Mesodermal cell (in vitro differentiated cells): Measurements from ENCODE around the gene LRIG3.

ENCODE experiments used
- H3K27ac ChIP-seq: 2 replicates; pipeline ENCODE4 v1.7.0; 2013; ENCODE audit warnings: mild to moderate bottlenecking, low read depth, low read length, moderate library complexity; ENCODE audit not compliant: severe bottlenecking
- H3K36me3 ChIP-seq: 2 replicates; pipeline ENCODE4 v1.7.1; 2013; ENCODE audit warnings: mild to moderate bottlenecking, low read length, moderate library complexity; ENCODE audit not compliant: control insufficient read depth, insufficient read depth
- H3K4me1 ChIP-seq: one replicate; pipeline ENCODE4 v1.7.1; 2013; ENCODE audit warnings: mild to moderate bottlenecking, low read length; ENCODE audit not compliant: insufficient read depth, control insufficient read depth, poor library complexity, severe bottlenecking
- H3K4me3 ChIP-seq: 2 replicates; pipeline ENCODE4 v1.7.0; 2013; ENCODE audit warnings: low read length, control low read depth, mild to moderate bottlenecking; ENCODE audit not compliant: insufficient read depth, poor library complexity, severe bottlenecking; ENCODE audit errors: extremely low read depth
- H3K9me3 ChIP-seq: 2 replicates; pipeline ENCODE4 v1.7.1; 2013; ENCODE audit warnings: mild to moderate bottlenecking, low read length, moderate library complexity; ENCODE audit not compliant: control insufficient read depth
- WGBS, 2 experiments: methylation state at CpG; one replicate each; pipeline ENCODE4 v1.1.5; 2013; ENCODE audit warnings: missing lambda C conversion rate in 2 of 2; ENCODE audit not compliant: insufficient coverage in 2 of 2; 5-methylcytosine and 5-hydroxymethylcytosine counted together

Gene LRIG3

GRCh38 chr12:58901664-58902063 is 18.6 kb downstream of the LRIG3 start:
- H3K9me3 ChIP-seq, result no peaks in the 10 kb centered on the region
- 91 to 93% methylated on average over 2 to 4 of the region's 5 CpGs for WGBS, 2 experiments
- H3K4me1 ChIP-seq, result no peaks in the 10 kb centered on the region
- H3K4me3 ChIP-seq, result no peak overlapping the region
- peaks cover 33% of the 10 kb centered on the region for H3K36me3 ChIP-seq
- no peak overlapping the region for H3K27ac ChIP-seq

- 83 to 97% methylated on average over 2 to 3 of the region's 4 CpGs for WGBS, 2 experiments
- Histone ChIP-seq H3K4me3 (no peak overlapping the region), H3K27ac (no peak overlapping the region), H3K36me3 (peaks cover 5% of the 10 kb centered on the region), H3K9me3 (no peaks in the 10 kb centered on the region), H3K4me1 (no peaks in the 10 kb centered on the region)
These were observed 22.3 kb downstream of the LRIG3 start for GRCh38 chr12:58897969-58898368.

- H3K9me3 ChIP-seq, result no peaks in the 10 kb centered on the region
- H3K27ac ChIP-seq, result no peak overlapping the region
- 80% methylated on average over 1 of the region's 1 CpG; no CpG with 5 or more reads in 1 of the 2 experiments for WGBS, 2 experiments
- no peak overlapping the region for H3K4me3 ChIP-seq
- H3K36me3 ChIP-seq, result peaks cover 2% of the 10 kb centered on the region
- H3K4me1 ChIP-seq, result no peaks in the 10 kb centered on the region
These were observed 24.0 kb downstream of the LRIG3 start for GRCh38 chr12:58896278-58896677.

GRCh38 chr12:58895053-58895452 is 25.3 kb downstream of the LRIG3 start:
- H3K9me3 ChIP-seq, result no peaks in the 10 kb centered on the region
- no peak overlapping the region for H3K27ac ChIP-seq
- no peaks in the 10 kb centered on the region for H3K4me1 ChIP-seq
- H3K36me3 ChIP-seq, result peaks cover under 1% of the 10 kb centered on the region
- H3K4me3 ChIP-seq, result no peak overlapping the region
- WGBS, 2 experiments, result 93 to 97% methylated on average over 3 of the region's 4 CpGs

GRCh38 chr12:58894040-58894439 is 26.3 kb downstream of the LRIG3 start:
- no peak overlapping the region for H3K27ac ChIP-seq
- no peak overlapping the region for H3K4me3 ChIP-seq
- no peaks in the 10 kb centered on the region for H3K4me1 ChIP-seq
- H3K36me3 ChIP-seq, result peaks cover 11% of the 10 kb centered on the region
- WGBS, 2 experiments, result 87 to 97% methylated on average over 4 to 5 of the region's 6 CpGs
- H3K9me3 ChIP-seq, result no peaks in the 10 kb centered on the region

GRCh38 chr12:58893495-58893894 is 26.8 kb downstream of the LRIG3 start:
- no peaks in the 10 kb centered on the region for H3K9me3 ChIP-seq
- no peak overlapping the region for H3K27ac ChIP-seq
- no peak overlapping the region for H3K4me3 ChIP-seq
- peaks cover 14% of the 10 kb centered on the region for H3K36me3 ChIP-seq
- 91 to 94% methylated on average over 1 to 2 of the region's 3 CpGs for WGBS, 2 experiments
- no peaks in the 10 kb centered on the region for H3K4me1 ChIP-seq

- peaks cover 4% of the 10 kb centered on the region for H3K4me1 ChIP-seq
- H3K36me3 ChIP-seq, result peaks cover 37% of the 10 kb centered on the region
- H3K9me3 ChIP-seq, result no peaks in the 10 kb centered on the region
- WGBS, 2 experiments, result 92 to 93% methylated on average over 4 to 6 of the region's 6 CpGs
- H3K27ac ChIP-seq, result no peak overlapping the region
- H3K4me3 ChIP-seq, result no peak overlapping the region
These were observed 30.7 kb downstream of the LRIG3 start for GRCh38 chr12:58889557-58889956.

GRCh38 chr12:58888131-58888783 is 32.0 kb downstream of the LRIG3 start:
- peaks cover 4% of the 10 kb centered on the region for H3K4me1 ChIP-seq
- H3K9me3 ChIP-seq, result no peaks in the 10 kb centered on the region
- H3K36me3 ChIP-seq, result peaks cover 41% of the 10 kb centered on the region
- H3K4me3 ChIP-seq, result no peak overlapping the region
- no CpG with 5 or more reads among the region's 4 CpGs for WGBS, 2 experiments
- no peak overlapping the region for H3K27ac ChIP-seq

- 96 to 100% methylated on average over 6 of the region's 6 CpGs for WGBS, 2 experiments
- H3K36me3 ChIP-seq, result peaks cover 41% of the 10 kb centered on the region
These were observed 33.2 kb downstream of the LRIG3 start for GRCh38 chr12:58887068-58887467.

GRCh38 chr12:58886474-58886873 is 33.8 kb downstream of the LRIG3 start:
- H3K9me3 ChIP-seq, result no peaks in the 10 kb centered on the region
- WGBS, 2 experiments, result 89 to 100% methylated on average over 1 of the region's 3 CpGs
- peaks cover 4% of the 10 kb centered on the region for H3K4me1 ChIP-seq
- H3K27ac ChIP-seq, result no peak overlapping the region
- H3K36me3 ChIP-seq, result peaks cover 44% of the 10 kb centered on the region
- H3K4me3 ChIP-seq, result no peak overlapping the region

More at GRCh38 chr12:58887068-58887467, 33.2 kb downstream of the LRIG3 start:
- Histone ChIP-seq H3K27ac (no peak overlapping the region), H3K9me3 (no peaks in the 10 kb centered on the region), H3K4me3 (no peak overlapping the region), H3K4me1 (peaks cover 4% of the 10 kb centered on the region)

GRCh38 chr12:58884916-58885315 is 35.4 kb downstream of the LRIG3 start:
- Histone ChIP-seq H3K9me3 (no peaks in the 10 kb centered on the region), H3K4me3 (no peak overlapping the region), H3K4me1 (peaks cover 4% of the 10 kb centered on the region), H3K36me3 (peaks cover 58% of the 10 kb centered on the region), H3K27ac (peak overlapping the region; percentile 43)
- 83% methylated on average over 3 of the region's 4 CpGs; no CpG with 5 or more reads in 1 of the 2 experiments for WGBS, 2 experiments
